Smooth muscle cell (in vitro differentiated cells): ENCODE measurements around the gene AQP12B. TPM values are rescaled to one million over a fixed set of nuclear protein-coding genes. Genes with fewer than 3 reads are reported as not detected.

ENCODE experiments used
- DNase-seq: peaks from one replicate; lab custom pipeline; 2025; ENCODE audit not compliant: unreplicated experiment; lab: John Stamatoyannopoulos, UW
- H2AFZ ChIP-seq: fragments of 200-600 bp; sonication (generic); 2 replicates; pipeline ENCODE4 v1.6.0; 2016; ENCODE audit warnings: antibody characterized with exemption, low read depth, mild to moderate bottlenecking
- H3F3A ChIP-seq: fragments of 200-600 bp; sonication (generic); 2 replicates; pipeline ENCODE4 v1.6.0; 2017; ENCODE audit warnings: antibody characterized with exemption, low read depth
- H3K27ac ChIP-seq: fragments of 200-600 bp; sonication (generic); 2 replicates; pipeline ENCODE4 v1.5.1; 2016; ENCODE audit warnings: low read depth, mild to moderate bottlenecking
- H3K27me3 ChIP-seq: fragments of 200-600 bp; sonication (generic); 2 replicates; pipeline ENCODE4 v1.6.1; 2016; ENCODE audit warnings: low read depth, mild to moderate bottlenecking
- H3K36me3 ChIP-seq: fragments of 200-600 bp; sonication (generic); 2 replicates; pipeline ENCODE4 v1.5.1; 2016; ENCODE audit warnings: low read depth
- H3K4me1 ChIP-seq: fragments of 200-600 bp; sonication (generic); 2 replicates; pipeline ENCODE4 v1.5.1; 2016; ENCODE audit warnings: low read depth
- H3K4me2 ChIP-seq: fragments of 200-600 bp; sonication (generic); 2 replicates; pipeline ENCODE4 v1.6.0; 2016; ENCODE audit warnings: mild to moderate bottlenecking
- H3K4me3 ChIP-seq: fragments of 200-600 bp; sonication (generic); 2 replicates; pipeline ENCODE4 v1.5.1; 2016; ENCODE audit warnings: mild to moderate bottlenecking
- H3K79me2 ChIP-seq: fragments of 200-600 bp; sonication (generic); 2 replicates; pipeline ENCODE4 v1.6.0; 2016; ENCODE audit warnings: low read depth, mild to moderate bottlenecking
- H3K9ac ChIP-seq: fragments of 200-600 bp; sonication (generic); 2 replicates; pipeline ENCODE4 v1.6.0; 2016; ENCODE audit warnings: low read depth
- H3K9me3 ChIP-seq: fragments of 200-600 bp; sonication (generic); replicated peaks from 2 replicates; pipeline ENCODE4 v1.5.1; 2016; ENCODE audit warnings: low read depth
- H4K20me1 ChIP-seq: fragments of 200-600 bp; sonication (generic); 2 replicates; pipeline ENCODE4 v1.6.0; 2016; ENCODE audit warnings: low read depth
- WGBS: methylation state at CpG from one replicate; pipeline ENCODE4 v1.1.7; 2016; ENCODE audit warnings: low lambda C conversion rate; 5-methylcytosine and 5-hydroxymethylcytosine counted together
- polyA plus RNA-seq: library from polyadenylated mRNA; unstranded; fragments of >200 nt; fragmentation: Nextera tagmentation; extraction: Ambion mirVana; gene quantifications from 2 replicates; pipeline ENCODE4 v1.2.1, GENCODE V29; 2016
- total RNA-seq: library from RNA; depleted of rRNA; stranded (reverse); fragments of >200 nt; gene quantifications from 2 replicates; pipeline ENCODE4 v1.2.3, GENCODE V29; 2014
- TF ChIP-seq, protein P1 (sequence below): fragments of 200-600 bp; sonication (generic); IDR thresholded peaks from 2 replicates; pipeline ENCODE4 v1.5.1; 2017; ENCODE audit warnings: borderline replicate concordance, mild to moderate bottlenecking, antibody characterized with exemption; ENCODE audit not compliant: insufficient read depth, poor library complexity, severe bottlenecking

The AQP12B gene
- total and polyA plus RNA-seq, 2 experiments from 2014 or later = not detected

DNA sequence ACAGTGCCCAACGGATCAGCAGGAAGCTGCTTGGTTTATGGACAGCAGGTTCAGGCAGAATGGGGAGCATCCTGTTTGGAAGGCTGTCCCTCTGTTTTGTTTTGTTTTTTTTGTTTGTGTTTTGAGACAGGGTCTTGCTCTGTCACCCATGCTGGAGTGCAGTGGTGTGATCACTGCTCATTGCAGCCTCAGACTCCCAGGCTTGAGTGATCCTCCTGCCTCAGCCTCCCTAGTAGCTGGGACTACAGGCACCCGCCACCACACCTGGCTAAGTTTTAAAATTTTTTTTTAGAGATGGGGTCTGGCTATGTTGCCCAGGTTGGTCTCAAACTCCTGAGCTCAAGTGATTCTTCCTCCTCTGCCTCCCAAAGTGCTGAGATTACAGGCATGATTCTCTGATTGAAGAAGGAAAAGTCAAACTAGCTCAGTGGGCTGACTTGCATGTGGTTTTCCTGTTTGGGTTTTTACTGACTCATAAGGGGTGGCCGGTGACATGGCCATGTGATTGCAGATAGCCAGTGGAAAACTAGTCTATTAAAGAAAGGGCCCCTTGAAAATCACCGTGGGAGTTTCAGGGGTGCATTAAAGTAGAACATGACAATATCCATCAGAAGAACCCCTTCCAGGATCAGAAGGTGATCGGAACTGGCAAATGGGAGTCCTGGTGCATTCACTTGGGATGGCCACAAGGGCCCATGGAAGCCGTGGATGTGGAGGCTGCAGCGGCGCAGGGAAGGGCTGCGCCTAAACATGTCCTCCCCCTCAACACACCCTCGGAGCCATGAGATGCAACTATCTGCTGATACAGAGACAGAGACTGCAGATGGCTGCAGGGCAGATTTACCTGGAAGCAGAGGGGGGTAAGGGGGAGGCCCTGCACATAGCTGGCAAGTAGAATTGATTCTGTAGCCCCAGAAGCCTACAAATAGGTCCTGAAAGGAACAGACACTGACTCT lies 26.5 kb downstream of the AQP12B start:
- no peak overlapping the region for H3K4me2 ChIP-seq
- peaks cover 19% of the 10 kb centered on the region for H3K27me3 ChIP-seq
- no peak overlapping the region for H3K4me3 ChIP-seq
- no peak overlapping the region for H3K27ac ChIP-seq
- 79% methylated on average over 10 of the region's 10 CpGs for WGBS
- H3F3A ChIP-seq = no peaks in the 10 kb centered on the region
- DNase-seq = no peak
- H3K36me3 ChIP-seq = no peaks in the 10 kb centered on the region
- H2AFZ ChIP-seq = no peak overlapping the region
- no peaks in the 10 kb centered on the region for H3K79me2 ChIP-seq
- H4K20me1 ChIP-seq = no peaks in the 10 kb centered on the region
- TF ChIP-seq, protein P1, sequence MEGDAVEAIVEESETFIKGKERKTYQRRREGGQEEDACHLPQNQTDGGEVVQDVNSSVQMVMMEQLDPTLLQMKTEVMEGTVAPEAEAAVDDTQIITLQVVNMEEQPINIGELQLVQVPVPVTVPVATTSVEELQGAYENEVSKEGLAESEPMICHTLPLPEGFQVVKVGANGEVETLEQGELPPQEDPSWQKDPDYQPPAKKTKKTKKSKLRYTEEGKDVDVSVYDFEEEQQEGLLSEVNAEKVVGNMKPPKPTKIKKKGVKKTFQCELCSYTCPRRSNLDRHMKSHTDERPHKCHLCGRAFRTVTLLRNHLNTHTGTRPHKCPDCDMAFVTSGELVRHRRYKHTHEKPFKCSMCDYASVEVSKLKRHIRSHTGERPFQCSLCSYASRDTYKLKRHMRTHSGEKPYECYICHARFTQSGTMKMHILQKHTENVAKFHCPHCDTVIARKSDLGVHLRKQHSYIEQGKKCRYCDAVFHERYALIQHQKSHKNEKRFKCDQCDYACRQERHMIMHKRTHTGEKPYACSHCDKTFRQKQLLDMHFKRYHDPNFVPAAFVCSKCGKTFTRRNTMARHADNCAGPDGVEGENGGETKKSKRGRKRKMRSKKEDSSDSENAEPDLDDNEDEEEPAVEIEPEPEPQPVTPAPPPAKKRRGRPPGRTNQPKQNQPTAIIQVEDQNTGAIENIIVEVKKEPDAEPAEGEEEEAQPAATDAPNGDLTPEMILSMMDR = no peak
- H3K9ac ChIP-seq = no peak overlapping the region
- H3K9me3 ChIP-seq = no peaks in the 10 kb centered on the region
- no peaks in the 10 kb centered on the region for H3K4me1 ChIP-seq

DNA sequence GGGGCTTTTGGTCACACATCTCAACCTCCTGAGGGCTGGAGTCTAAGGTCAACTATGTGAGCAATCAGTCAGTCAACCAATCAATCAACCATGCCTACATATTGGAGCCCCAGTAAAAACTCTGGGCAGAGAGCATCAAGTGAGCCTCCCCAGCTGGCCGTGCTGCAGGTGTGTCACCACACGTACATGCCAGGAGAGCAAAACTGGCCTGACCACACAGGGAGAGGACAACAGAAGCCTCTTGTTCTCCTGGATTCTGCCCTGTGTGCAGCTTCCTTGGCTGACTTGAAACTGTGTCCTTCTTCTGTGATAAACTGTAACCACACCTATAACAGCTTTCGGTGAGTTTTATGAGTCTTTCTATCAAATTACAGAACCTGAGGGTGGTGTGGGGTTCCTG lies 31.5 kb downstream of the AQP12B start:
- no peak overlapping the region for H3K9ac ChIP-seq
- no peak overlapping the region for H3K4me2 ChIP-seq
- no peak for DNase-seq
- peaks cover 24% of the 10 kb centered on the region for H3K27me3 ChIP-seq
- no peaks in the 10 kb centered on the region for H3K9me3 ChIP-seq
- 79% methylated on average over 3 of the region's 3 CpGs for WGBS
- H3K36me3 ChIP-seq = no peaks in the 10 kb centered on the region
- no peak overlapping the region for H3K4me3 ChIP-seq
- TF ChIP-seq, protein P1 = no peak
- H3K4me1 ChIP-seq = peaks cover 6% of the 10 kb centered on the region
- H2AFZ ChIP-seq = no peak overlapping the region
- H3F3A ChIP-seq = no peaks in the 10 kb centered on the region
- no peak overlapping the region for H3K27ac ChIP-seq
- no peaks in the 10 kb centered on the region for H4K20me1 ChIP-seq
- no peaks in the 10 kb centered on the region for H3K79me2 ChIP-seq

DNA sequence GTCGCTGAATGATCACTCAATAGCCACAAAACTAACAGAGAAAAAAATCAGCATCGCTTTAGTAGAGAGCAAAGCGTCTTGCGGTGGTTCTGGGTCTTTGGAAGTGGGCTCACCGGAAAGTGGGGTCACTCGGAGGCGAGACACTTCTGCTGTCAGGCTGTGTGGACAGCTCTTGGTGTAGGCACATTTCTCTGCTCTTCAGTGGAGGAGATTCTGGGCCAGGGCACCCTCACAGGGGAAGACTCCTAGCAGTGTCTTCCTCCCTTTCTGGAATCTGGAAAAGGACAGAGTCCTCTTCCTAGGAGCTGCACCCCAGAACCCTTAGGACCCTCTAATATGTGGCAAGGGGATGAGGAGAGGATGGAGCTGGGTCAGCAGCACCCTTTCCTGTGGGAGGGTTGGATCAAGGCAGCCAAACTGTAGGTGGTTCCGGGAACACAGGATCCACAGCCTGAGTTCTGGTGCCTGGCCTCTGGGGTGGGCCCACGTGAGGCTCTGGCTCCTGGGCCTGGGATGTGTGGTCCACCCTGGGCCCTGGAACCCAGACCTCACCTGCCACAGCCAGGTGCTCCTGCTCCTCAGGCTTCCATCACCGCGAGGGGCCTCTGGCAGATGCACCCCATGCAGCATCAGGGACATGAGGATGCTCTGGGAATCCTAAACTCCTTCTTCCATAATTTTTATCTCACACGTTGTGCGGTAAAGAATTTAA lies 32.3 kb downstream of the AQP12B start:
- no peak for DNase-seq
- no peak overlapping the region for H3K9ac ChIP-seq
- H3K27me3 ChIP-seq = peaks cover 24% of the 10 kb centered on the region
- TF ChIP-seq, protein P1 = no peak
- no peaks in the 10 kb centered on the region for H4K20me1 ChIP-seq
- no peaks in the 10 kb centered on the region for H3K36me3 ChIP-seq
- no peaks in the 10 kb centered on the region for H3K9me3 ChIP-seq
- H3K4me3 ChIP-seq = no peak overlapping the region
- H2AFZ ChIP-seq = no peak overlapping the region
- H3K79me2 ChIP-seq = no peaks in the 10 kb centered on the region
- H3K4me2 ChIP-seq = no peak overlapping the region
- H3K4me1 ChIP-seq = peaks cover 6% of the 10 kb centered on the region
- 96% methylated on average over 13 of the region's 13 CpGs for WGBS
- no peaks in the 10 kb centered on the region for H3F3A ChIP-seq
- no peak overlapping the region for H3K27ac ChIP-seq
